ENCODE measurements around the gene GKN2. TPM values are rescaled to one million over a fixed set of nuclear protein-coding genes. Genes with fewer than 3 reads are reported as not detected.

The GKN2 gene, protein sequence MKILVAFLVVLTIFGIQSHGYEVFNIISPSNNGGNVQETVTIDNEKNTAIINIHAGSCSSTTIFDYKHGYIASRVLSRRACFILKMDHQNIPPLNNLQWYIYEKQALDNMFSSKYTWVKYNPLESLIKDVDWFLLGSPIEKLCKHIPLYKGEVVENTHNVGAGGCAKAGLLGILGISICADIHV
- total RNA-seq = not detected

DNA sequence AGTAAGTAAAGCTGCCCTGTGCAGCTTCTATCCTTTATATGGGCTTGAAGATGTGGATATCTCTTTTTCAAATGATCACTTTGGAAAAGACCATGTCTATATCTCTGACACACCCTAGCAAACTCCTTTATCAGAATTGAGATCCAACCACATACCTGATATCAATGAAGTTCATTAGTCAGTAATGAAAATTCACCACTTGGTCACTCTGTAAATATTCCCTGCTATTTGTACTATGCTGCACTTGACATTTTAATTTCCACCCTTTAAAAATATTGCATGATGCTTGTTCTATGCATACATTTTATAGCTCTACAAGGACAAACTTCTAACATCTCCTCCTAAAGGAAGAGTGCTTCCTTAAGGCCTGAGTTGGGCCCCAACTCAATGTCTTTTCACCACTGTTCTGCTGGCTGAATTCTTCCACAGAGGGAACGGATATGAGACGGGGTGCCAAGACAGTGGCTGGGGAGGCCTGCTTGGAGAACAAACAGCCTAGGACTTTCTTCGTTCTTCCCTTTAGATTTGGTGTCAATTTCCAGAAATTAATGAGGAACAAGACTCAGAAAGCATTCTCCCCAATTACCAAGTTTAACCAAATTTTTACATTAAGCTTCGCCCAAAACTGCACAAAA is at the start of gene GKN2:
GKN2 (minus strand) TSS at position 7 of the 635 bp plus-strand sequence. CDS start 32 bp downstream, outside the sequence.
- H3K9me3 Mint-ChIP-seq = no peaks in the 10 kb centered on the region
- no peak within 1 kb of the TSS for H3K27ac Mint-ChIP-seq
- no peak for DNase-seq
- H3K4me1 Mint-ChIP-seq = no peaks in the 10 kb centered on the region
- H3K27me3 Mint-ChIP-seq = peaks cover 14% of the 10 kb centered on the region
- no peak for ATAC-seq (ENCODE audit: low read depth)
- no peak within 1 kb of the TSS for H3K4me3 Mint-ChIP-seq
- H3K36me3 Mint-ChIP-seq = no peaks in the 10 kb centered on the region
- POLR2A ChIA-PET = no interaction called here

DNA sequence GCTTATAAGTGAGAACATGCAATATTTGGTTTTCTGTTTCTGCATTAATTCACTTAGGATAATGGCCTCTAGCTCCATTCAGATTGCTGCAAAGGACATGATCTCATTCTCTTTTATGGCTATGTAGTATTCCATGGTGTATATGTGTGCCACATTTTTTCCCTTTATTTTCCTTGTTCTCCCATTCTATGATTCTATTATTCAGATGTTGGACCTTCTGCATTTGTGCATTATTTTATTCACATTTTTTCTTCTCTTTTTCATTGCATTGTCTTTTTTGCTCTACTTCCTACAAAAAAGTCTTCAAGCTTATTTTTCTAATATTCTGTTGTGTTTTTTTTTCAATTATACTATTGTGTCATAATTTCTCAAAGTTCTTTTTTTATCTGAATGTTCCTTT is 49.2 kb upstream of the GKN2 start:
- peaks cover 21% of the 10 kb centered on the region for H3K27me3 Mint-ChIP-seq
- no peak overlapping the region for H3K27ac Mint-ChIP-seq
- no peak for ATAC-seq (ENCODE audit: low read depth)
- no peak overlapping the region for H3K4me3 Mint-ChIP-seq
- no peaks in the 10 kb centered on the region for H3K4me1 Mint-ChIP-seq
- H3K9me3 Mint-ChIP-seq = peaks cover 2% of the 10 kb centered on the region
- H3K36me3 Mint-ChIP-seq = no peaks in the 10 kb centered on the region
- POLR2A ChIA-PET = no interaction called here
- DNase-seq = no peak

DNA sequence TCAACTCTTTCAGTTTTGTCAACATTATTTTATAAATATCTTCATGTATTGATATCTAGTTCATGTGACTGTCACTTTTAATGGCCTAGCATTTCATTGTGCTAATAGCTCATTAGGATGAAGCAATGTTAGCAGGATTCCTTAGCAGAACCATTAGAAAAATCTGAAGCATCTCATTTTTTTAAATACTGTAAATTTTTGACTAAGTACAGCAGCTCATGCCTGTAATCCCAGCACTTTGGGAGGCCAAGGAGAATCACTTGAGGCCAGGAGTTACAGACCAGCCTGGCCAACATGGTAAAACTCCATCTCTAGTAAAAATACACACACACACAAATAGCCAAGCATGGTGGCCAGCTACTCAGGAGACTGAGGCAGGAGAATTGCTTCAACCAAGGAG is 44.7 kb upstream of the GKN2 start:
- H3K27me3 Mint-ChIP-seq = peaks cover 20% of the 10 kb centered on the region
- H3K4me1 Mint-ChIP-seq = no peaks in the 10 kb centered on the region
- no peak overlapping the region for H3K4me3 Mint-ChIP-seq

GRCh38 chr2:68995916-68996315 is 43.2 kb upstream of the GKN2 start:
- Mint-ChIP-seq H3K9me3 (peaks cover 2% of the 10 kb centered on the region), H3K27me3 (peaks cover 19% of the 10 kb centered on the region), H3K4me3 (no peak overlapping the region), H3K36me3 (no peaks in the 10 kb centered on the region), H3K4me1 (no peaks in the 10 kb centered on the region), H3K27ac (no peak overlapping the region)
- DNase-seq (no peak), ATAC-seq (ENCODE audit: low read depth) (no peak)
- POLR2A ChIA-PET = no interaction called here

More for the DNA sequence above, 44.7 kb upstream of the GKN2 start:
- no peak for ATAC-seq (ENCODE audit: low read depth)
- POLR2A ChIA-PET = no interaction called here
- Mint-ChIP-seq H3K36me3 (no peaks in the 10 kb centered on the region), H3K27ac (no peak overlapping the region), H3K9me3 (peaks cover 2% of the 10 kb centered on the region)
- no peak for DNase-seq

GRCh38 chr2:68994864-68995263 is 42.2 kb upstream of the GKN2 start:
- peaks cover 27% of the 10 kb centered on the region for H3K27me3 Mint-ChIP-seq
- ATAC-seq (ENCODE audit: low read depth) = no peak

DNA sequence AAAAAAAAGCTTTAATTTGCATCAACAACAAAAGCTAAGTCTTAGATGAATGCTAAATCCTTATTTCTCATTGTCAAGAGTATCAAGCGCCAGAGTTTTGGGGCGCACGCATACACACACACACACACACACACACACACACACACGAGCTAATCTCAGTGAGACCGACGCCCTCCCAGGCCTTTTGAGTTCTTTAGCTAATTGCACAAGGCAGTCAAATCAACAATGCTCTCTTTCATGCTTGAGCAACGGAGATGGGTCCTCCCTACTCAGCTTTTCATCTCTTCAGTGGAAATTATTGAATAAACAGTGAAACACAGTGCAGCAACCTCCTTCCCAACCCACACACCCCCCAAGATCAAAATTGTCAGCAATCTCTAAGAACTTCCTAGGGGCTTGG is 41.0 kb upstream of the GKN2 start:
- Mint-ChIP-seq H3K36me3 (no peaks in the 10 kb centered on the region), H3K27me3 (peaks cover 22% of the 10 kb centered on the region), H3K4me3 (no peak overlapping the region), H3K9me3 (no peaks in the 10 kb centered on the region), H3K4me1 (no peaks in the 10 kb centered on the region), H3K27ac (no peak overlapping the region)
- POLR2A ChIA-PET = no interaction called here
- ATAC-seq (ENCODE audit: low read depth) (no peak), DNase-seq (no peak)

More at GRCh38 chr2:68994864-68995263, 42.2 kb upstream of the GKN2 start:
- POLR2A ChIA-PET = no interaction called here
- Mint-ChIP-seq H3K9me3 (peaks cover 2% of the 10 kb centered on the region), H3K4me1 (no peaks in the 10 kb centered on the region), H3K27ac (no peak overlapping the region), H3K36me3 (no peaks in the 10 kb centered on the region), H3K4me3 (no peak overlapping the region)
- DNase-seq = no peak

- ATAC-seq (ENCODE audit: low read depth) (no peak), DNase-seq (no peak)
- no peak overlapping the region for H3K4me3 Mint-ChIP-seq
- H3K36me3 Mint-ChIP-seq = no peaks in the 10 kb centered on the region
- H3K9me3 Mint-ChIP-seq = no peaks in the 10 kb centered on the region
- POLR2A ChIA-PET = no interaction called here
- no peak overlapping the region for H3K27ac Mint-ChIP-seq
- H3K4me1 Mint-ChIP-seq = no peaks in the 10 kb centered on the region
- H3K27me3 Mint-ChIP-seq = peaks cover 21% of the 10 kb centered on the region
These were observed 40.2 kb upstream of the GKN2 start for GRCh38 chr2:68992933-68993332.

DNA sequence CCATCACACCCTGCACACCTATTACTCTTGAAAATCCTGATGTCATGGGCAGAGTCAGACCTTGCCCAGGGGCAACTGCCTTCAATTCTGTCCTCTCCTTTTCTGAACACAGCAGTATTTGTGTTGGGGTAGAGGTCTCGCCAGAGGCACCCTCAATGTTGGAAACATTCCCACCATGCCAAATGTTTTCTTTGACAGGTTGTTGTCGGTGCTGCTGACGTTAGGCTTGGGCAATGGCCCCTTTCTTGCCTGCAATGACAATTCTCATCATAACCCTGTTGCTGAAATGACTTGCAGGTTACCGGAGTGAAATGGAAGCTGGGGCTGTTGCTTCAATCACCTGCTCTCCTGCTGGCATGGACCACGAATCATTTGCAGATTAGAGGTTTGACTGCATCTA is 39.6 kb upstream of the GKN2 start:
- no peak overlapping the region for H3K4me3 Mint-ChIP-seq
- peaks cover 21% of the 10 kb centered on the region for H3K27me3 Mint-ChIP-seq
- no peak for DNase-seq
- H3K27ac Mint-ChIP-seq = no peak overlapping the region
- no peaks in the 10 kb centered on the region for H3K9me3 Mint-ChIP-seq
- POLR2A ChIA-PET = no interaction called here
- ATAC-seq (ENCODE audit: low read depth) = no peak
- H3K36me3 Mint-ChIP-seq = no peaks in the 10 kb centered on the region
- no peaks in the 10 kb centered on the region for H3K4me1 Mint-ChIP-seq

GRCh38 chr2:68989035-68989434 is 36.3 kb upstream of the GKN2 start:
- Mint-ChIP-seq H3K4me3 (no peak overlapping the region), H3K4me1 (no peaks in the 10 kb centered on the region), H3K9me3 (no peaks in the 10 kb centered on the region), H3K36me3 (no peaks in the 10 kb centered on the region), H3K27me3 (peaks cover 27% of the 10 kb centered on the region), H3K27ac (no peak overlapping the region)
- POLR2A ChIA-PET = no interaction called here
- ATAC-seq (ENCODE audit: low read depth) (no peak), DNase-seq (no peak)

DNA sequence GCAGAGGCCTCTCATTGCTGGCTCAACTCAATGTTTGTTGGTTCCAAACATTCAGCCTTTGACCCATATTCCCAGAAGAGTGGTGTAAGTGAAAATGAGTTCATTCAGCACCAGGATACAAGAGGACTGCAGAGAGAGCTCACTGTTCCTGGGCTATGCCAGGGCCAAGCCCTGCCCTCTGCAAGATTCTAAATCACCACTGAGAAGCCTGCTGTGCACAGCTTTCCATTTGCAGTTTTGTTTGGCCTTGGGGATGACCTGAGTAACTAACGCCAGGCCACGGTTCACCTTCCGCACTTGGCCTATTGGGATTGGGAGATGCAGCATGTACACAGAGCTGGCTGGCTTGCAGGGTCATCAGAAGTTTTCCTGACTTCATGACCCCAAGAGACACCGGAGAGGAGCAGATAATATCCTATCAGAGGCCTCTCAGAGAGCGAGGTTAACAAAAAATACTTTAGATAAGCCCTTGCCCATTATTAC is 34.4 kb upstream of the GKN2 start:
- ATAC-seq (ENCODE audit: low read depth) (no peak), DNase-seq (no peak)
- Mint-ChIP-seq H3K4me3 (no peak overlapping the region), H3K9me3 (no peaks in the 10 kb centered on the region), H3K4me1 (no peaks in the 10 kb centered on the region), H3K27ac (no peak overlapping the region), H3K27me3 (peaks cover 32% of the 10 kb centered on the region), H3K36me3 (no peaks in the 10 kb centered on the region)
- POLR2A ChIA-PET = no interaction called here

DNA sequence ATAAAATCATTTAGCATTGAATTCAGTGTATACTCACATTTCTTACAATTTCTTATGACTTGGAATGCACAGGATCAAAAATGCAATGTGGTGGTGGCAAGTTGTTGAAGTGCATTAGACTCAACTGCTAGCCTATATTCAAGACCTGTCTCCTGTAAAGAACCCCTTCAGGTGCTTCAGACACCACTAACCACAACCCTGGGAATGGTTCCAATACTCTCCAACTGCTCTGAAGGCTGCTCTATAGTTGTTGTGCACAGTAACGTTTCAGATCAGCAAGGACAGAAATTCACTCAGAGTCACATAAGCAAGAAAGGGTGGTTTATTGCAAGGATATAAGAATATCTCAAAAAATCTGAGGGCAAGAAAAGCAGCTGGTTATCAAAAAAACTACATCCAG is 28.3 kb upstream of the GKN2 start:
- POLR2A ChIA-PET = interaction anchor here (0.6 kb wide), 1 partner anchor 667 kb away, joined by 5 read pairs; no protein-coding TSS in a partner anchor
- no peaks in the 10 kb centered on the region for H3K36me3 Mint-ChIP-seq
- peaks cover 3% of the 10 kb centered on the region for H3K4me1 Mint-ChIP-seq
- no peak for ATAC-seq (ENCODE audit: low read depth)
- H3K27me3 Mint-ChIP-seq = peaks cover 35% of the 10 kb centered on the region
- no peak for DNase-seq
- no peak overlapping the region for H3K27ac Mint-ChIP-seq
- H3K9me3 Mint-ChIP-seq = peaks cover 2% of the 10 kb centered on the region
- H3K4me3 Mint-ChIP-seq = no peak overlapping the region

DNA sequence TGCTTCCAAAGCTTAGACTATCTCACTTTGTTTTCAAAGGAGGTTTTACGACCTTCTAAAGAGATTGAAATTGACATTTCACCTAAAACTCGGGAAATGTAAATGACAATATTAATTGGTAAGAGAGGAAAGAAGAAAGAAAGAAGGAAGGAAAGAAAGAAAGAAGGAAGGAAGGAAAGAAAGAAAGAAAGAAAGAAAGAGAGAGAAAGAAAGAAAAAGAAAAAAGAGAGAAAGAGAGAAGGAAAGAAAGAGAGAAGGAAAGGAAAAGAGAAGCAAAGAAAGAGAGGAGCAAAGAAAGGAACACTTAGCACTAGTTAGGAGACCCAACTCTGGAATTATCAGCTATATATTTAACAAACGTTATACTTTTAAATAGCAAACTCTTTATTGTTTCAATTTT is 25.4 kb upstream of the GKN2 start:
- no peak for ATAC-seq (ENCODE audit: low read depth)
- H3K9me3 Mint-ChIP-seq = peaks cover 2% of the 10 kb centered on the region
- no peaks in the 10 kb centered on the region for H3K36me3 Mint-ChIP-seq
- POLR2A ChIA-PET = no interaction called here
- H3K27ac Mint-ChIP-seq = no peak overlapping the region
- no peak for DNase-seq
- H3K4me3 Mint-ChIP-seq = no peak overlapping the region
- H3K4me1 Mint-ChIP-seq = peaks cover 3% of the 10 kb centered on the region
- H3K27me3 Mint-ChIP-seq = peaks cover 45% of the 10 kb centered on the region

DNA sequence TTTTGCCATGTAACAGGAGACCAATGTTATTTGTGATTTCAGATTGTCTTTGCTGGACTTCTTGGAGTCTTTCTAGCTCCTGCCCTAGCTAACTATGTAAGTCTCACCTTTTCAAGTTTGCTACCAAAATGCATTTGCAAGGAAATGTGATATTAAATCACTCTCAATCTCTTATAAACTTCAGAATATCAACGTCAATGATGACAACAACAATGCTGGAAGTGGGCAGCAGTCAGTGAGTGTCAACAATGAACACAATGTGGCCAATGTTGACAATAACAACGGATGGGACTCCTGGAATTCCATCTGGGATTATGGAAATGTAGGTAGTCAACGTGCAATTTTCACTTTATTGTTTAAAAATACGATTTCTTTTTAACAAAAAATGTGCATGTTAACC is 24.8 kb upstream of the GKN2 start:
- H3K36me3 Mint-ChIP-seq = no peaks in the 10 kb centered on the region
- peaks cover 2% of the 10 kb centered on the region for H3K9me3 Mint-ChIP-seq
- POLR2A ChIA-PET = no interaction called here
- no peak overlapping the region for H3K27ac Mint-ChIP-seq
- ATAC-seq (ENCODE audit: low read depth) (no peak), DNase-seq (no peak)
- peaks cover 45% of the 10 kb centered on the region for H3K27me3 Mint-ChIP-seq
- H3K4me1 Mint-ChIP-seq = peaks cover 3% of the 10 kb centered on the region
- no peak overlapping the region for H3K4me3 Mint-ChIP-seq

DNA sequence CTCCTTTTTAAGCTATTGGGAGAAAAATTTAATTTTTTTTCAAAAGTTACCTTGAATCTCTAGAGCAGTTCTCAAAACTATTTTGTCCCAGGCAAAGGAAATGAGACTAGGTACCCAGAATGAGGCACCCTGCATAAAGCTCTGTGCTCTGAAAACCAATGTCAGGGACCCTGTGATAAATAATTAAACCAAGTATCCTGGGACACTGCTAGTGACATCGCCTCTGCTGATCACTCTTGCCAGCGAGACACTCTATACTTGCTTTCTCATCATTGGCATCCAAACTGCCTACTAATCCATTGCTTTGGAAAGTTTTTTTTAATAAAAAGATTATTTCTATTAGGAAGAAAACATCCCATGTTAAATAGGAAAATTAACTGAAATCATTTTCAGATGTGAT is 23.2 kb upstream of the GKN2 start:
- no peak for DNase-seq
- Mint-ChIP-seq H3K27ac (no peak overlapping the region), H3K36me3 (no peaks in the 10 kb centered on the region), H3K9me3 (no peaks in the 10 kb centered on the region), H3K4me1 (peaks cover 3% of the 10 kb centered on the region), H3K27me3 (peaks cover 40% of the 10 kb centered on the region), H3K4me3 (no peak overlapping the region)
- POLR2A ChIA-PET = no interaction called here
- ATAC-seq (ENCODE audit: low read depth) = no peak

All from activated naive CD8-positive, alpha-beta T cell treated with anti-CD3 and anti-CD28 coated beads, Interleukin-2, amount 10 ng/mL, durations not matched to agents 7 days and 5 days (primary cell).